ENCODE results near the gene CHTF8. TPM values are rescaled to one million over a fixed set of nuclear protein-coding genes. Genes with fewer than 3 reads are reported as not detected.

Gene CHTF8, protein sequence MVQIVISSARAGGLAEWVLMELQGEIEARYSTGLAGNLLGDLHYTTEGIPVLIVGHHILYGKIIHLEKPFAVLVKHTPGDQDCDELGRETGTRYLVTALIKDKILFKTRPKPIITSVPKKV
- total RNA-seq (ENCODE audit: unreplicated experiment) = 169 TPM
- long read RNA-seq, partial matches to known transcripts = 2 of 18 reads
- long read RNA-seq, other reads (novel, unspliced or antisense) = 2 of 18 reads

DNA sequence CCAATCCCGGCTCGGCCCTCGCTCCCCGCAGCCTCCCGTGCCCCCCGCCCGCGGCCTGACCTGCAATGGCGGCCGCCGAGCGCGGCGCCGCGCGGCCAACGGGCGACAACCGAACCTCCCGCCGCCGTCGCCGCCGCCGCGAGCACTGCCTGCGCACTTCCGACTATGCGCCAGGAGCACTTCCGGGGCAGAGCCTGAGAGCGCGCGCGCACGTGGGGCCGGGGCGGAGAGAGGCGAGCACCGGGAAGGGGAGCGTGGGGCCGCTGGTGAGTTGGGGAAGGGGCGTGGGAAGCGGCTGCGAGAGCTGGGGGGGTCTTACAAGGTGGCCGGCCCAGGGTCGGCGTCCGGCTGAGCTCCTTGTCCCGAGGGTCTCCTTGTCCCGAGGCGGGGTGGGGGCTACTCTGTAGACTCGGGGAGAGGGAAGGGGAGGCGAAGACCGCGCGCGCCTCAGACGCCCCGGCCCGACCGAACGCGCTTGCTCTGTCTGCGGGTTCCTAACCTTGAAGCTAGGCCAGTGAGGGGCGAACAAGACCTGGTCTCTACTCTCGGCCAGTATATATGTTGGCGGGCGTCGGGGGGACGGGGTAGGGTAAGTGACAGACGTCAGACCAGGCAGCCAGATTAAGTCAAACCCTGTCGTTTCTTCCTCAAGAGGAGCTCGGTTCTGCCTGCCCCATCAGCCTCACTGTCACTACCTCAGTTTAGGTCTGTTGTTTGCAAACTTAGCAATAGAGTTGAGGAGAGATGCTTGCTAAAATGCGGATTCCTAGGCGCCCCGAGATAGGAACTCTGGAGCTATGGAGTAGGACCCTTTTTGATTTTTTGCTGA, at the start of gene CHTF8, which contains the start of gene UTP4:
TSS of gene CHTF8 (minus strand) at position 165 of the 829 bp plus-strand sequence. CDS start 11,130 bp downstream, outside the sequence.
TSS of gene UTP4 (plus strand) at position 226 of the 829 bp plus-strand sequence. CDS start 811 bp downstream, outside the sequence.
- H3K27ac Mint-ChIP-seq (ENCODE audit: unreplicated experiment) = peak within 1 kb of the TSS; percentile 99
- H3K27me3 Mint-ChIP-seq (ENCODE audit: unreplicated experiment) = peaks cover 14% of the 10 kb centered on the region
- DNase-seq (ENCODE audit: low spot score) = peak; percentile 88
- H3K36me3 Mint-ChIP-seq (ENCODE audit: low read depth, unreplicated experiment) = peaks cover 9% of the 10 kb centered on the region
- H3K9me3 Mint-ChIP-seq (ENCODE audit: unreplicated experiment) = no peaks in the 10 kb centered on the region
- peak within 1 kb of the TSS; percentile 100 for H3K4me3 Mint-ChIP-seq (ENCODE audit: unreplicated experiment)
- H3K4me1 Mint-ChIP-seq (ENCODE audit: unreplicated experiment) = peaks cover 28% of the 10 kb centered on the region
- TF ChIP-seq, protein P1, sequence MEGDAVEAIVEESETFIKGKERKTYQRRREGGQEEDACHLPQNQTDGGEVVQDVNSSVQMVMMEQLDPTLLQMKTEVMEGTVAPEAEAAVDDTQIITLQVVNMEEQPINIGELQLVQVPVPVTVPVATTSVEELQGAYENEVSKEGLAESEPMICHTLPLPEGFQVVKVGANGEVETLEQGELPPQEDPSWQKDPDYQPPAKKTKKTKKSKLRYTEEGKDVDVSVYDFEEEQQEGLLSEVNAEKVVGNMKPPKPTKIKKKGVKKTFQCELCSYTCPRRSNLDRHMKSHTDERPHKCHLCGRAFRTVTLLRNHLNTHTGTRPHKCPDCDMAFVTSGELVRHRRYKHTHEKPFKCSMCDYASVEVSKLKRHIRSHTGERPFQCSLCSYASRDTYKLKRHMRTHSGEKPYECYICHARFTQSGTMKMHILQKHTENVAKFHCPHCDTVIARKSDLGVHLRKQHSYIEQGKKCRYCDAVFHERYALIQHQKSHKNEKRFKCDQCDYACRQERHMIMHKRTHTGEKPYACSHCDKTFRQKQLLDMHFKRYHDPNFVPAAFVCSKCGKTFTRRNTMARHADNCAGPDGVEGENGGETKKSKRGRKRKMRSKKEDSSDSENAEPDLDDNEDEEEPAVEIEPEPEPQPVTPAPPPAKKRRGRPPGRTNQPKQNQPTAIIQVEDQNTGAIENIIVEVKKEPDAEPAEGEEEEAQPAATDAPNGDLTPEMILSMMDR (IDR thresholded peaks at IDR 0.05; ENCODE audit: unreplicated experiment) = no peak

DNA sequence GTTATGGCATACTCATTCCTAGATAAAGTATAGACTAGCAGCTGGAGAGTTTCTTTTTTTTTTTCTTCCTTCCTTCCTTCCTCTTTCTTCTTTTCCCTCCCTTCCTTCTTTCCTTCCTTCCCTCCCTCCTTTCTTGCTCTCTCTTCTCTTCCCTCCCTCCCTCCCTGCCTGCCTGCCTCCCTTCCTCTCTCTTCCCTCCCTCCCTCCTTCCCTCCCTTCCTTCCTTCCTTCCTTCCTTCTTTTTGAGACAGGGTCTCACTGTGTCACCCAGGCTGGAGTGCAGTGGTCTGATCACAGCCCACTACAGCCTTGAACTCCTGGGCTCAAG, 47.6 kb upstream of the CHTF8 start:
- DNase-seq (ENCODE audit: low spot score) = no peak
- no peak overlapping the region for H3K4me3 Mint-ChIP-seq (ENCODE audit: unreplicated experiment)
- H3K9me3 Mint-ChIP-seq (ENCODE audit: unreplicated experiment) = no peaks in the 10 kb centered on the region
- peaks cover 6% of the 10 kb centered on the region for H3K4me1 Mint-ChIP-seq (ENCODE audit: unreplicated experiment)
- H3K27ac Mint-ChIP-seq (ENCODE audit: unreplicated experiment) = no peak overlapping the region
- TF ChIP-seq, protein P1 (IDR thresholded peaks at IDR 0.05; ENCODE audit: unreplicated experiment) = no peak
- no peaks in the 10 kb centered on the region for H3K36me3 Mint-ChIP-seq (ENCODE audit: low read depth, unreplicated experiment)
- peaks cover 1% of the 10 kb centered on the region for H3K27me3 Mint-ChIP-seq (ENCODE audit: unreplicated experiment)

DNA sequence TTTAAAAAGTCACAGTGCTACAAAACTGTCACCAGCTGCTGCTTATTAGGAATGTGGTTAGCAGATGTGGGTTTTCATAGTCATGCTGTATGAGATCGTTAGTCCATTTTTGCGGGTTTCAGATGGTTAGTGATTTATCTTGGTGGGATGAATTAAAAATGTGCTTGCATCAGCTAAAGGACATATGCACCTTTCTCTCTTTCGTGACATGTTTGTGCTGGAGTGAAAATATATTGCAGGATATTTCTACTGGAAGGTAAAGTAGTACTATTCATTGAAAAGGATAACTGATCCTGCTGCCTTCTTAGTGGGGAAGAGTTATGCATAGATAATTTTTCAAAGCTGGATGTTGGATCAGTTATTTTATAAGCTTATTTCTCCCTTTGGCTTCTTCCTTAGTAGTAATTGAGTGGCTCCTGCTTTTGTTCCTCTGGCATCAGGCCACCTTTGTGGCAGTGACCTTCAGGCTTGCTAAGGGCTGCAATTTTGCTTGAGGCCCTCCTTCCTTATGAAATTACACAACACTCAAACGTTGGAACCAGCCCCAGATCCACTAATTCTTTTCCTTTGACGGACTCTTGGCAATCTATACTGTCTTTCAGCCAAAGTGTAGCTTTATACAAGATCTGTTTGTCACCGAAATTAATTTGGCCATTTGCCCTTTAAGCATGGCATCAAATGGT, 47.1 kb upstream of the CHTF8 start:
- no peak overlapping the region for H3K27ac Mint-ChIP-seq (ENCODE audit: unreplicated experiment)
- H3K36me3 Mint-ChIP-seq (ENCODE audit: low read depth, unreplicated experiment) = no peaks in the 10 kb centered on the region
- peaks cover 1% of the 10 kb centered on the region for H3K27me3 Mint-ChIP-seq (ENCODE audit: unreplicated experiment)
- DNase-seq (ENCODE audit: low spot score) = no peak
- no peaks in the 10 kb centered on the region for H3K9me3 Mint-ChIP-seq (ENCODE audit: unreplicated experiment)
- no peak overlapping the region for H3K4me3 Mint-ChIP-seq (ENCODE audit: unreplicated experiment)
- peaks cover 6% of the 10 kb centered on the region for H3K4me1 Mint-ChIP-seq (ENCODE audit: unreplicated experiment)
- TF ChIP-seq, protein P1 (IDR thresholded peaks at IDR 0.05; ENCODE audit: unreplicated experiment) = no peak

DNA sequence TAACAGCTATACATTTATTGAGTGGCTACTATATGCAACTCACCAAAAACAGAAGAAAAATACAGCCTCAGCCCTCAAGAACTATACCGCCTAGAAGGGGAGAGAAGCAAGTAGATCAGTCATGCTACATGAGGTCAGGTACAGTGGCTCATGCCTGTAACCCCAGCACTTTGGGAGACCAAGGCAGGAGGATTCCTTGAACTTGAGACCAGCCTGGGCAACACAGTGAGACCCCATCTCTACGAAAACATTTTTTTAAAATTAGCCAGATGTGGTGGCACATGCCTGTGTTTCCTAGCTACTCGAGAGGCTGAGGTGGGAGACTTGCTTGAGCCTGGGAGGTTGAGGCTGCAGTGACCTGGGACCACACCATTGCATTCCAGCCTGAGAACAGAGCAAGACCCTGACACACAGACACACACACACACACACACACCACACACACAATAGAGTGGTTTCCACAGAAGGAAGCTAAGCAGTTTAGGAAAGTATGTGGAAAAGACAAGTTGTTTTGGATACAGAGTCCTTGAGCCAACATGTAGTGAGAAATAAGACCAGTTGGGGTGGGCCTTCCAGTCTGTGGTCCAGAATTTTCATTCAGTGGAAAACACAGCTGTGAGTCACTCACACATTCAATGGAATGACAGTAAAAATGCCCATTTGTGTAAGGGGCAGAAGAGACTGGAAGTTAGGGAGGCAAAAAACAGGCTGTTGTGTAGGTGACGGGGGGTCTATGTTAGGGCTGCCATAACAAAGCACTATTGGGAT, 43.8 kb upstream of the CHTF8 start:
- Mint-ChIP-seq H3K27me3 (ENCODE audit: unreplicated experiment) (peaks cover 1% of the 10 kb centered on the region), H3K27ac (ENCODE audit: unreplicated experiment) (no peak overlapping the region), H3K4me3 (ENCODE audit: unreplicated experiment) (no peak overlapping the region), H3K9me3 (ENCODE audit: unreplicated experiment) (no peaks in the 10 kb centered on the region), H3K36me3 (ENCODE audit: low read depth, unreplicated experiment) (no peaks in the 10 kb centered on the region), H3K4me1 (ENCODE audit: unreplicated experiment) (peaks cover 10% of the 10 kb centered on the region)
- DNase-seq (ENCODE audit: low spot score) = no peak
- TF ChIP-seq, protein P1 (IDR thresholded peaks at IDR 0.05; ENCODE audit: unreplicated experiment) = no peak

Measured in endothelial cell (in vitro differentiated cells).